Esophagus squamous epithelium (tissue), 5 donors: ENCODE data around the gene MAZ. TPM values are rescaled to one million over a fixed set of nuclear protein-coding genes. Genes with fewer than 3 reads are reported as not detected.
"Not testable (repeated sequence)": the region's sequence is repeated elsewhere in the genome, so short reads cannot be mapped to it uniquely, and the experiment has no call there.

Experiments
- DNase-seq: peaks from one replicate; lab custom pipeline; 2025; lab: John Stamatoyannopoulos, UW
- H3K27ac ChIP-seq, 4 donors: fragments of 200-600 bp; sonication (generic); one replicate each; pipeline ENCODE4 v1.5.1; 2016 to 2019; ENCODE audit warnings: mild to moderate bottlenecking in 1 of 4
- H3K27me3 ChIP-seq, 4 donors: fragments of 200-600 bp; sonication (generic); 1 replicate in 3 of 4; 2 replicates in 1 of 4; pipeline versions ENCODE4 v1.5.1 to v1.6.0; 2017 to 2021; ENCODE audit warnings: antibody characterized with exemption in 1 of 4
- H3K36me3 ChIP-seq, 3 donors: fragments of 200-600 bp; sonication (generic); one replicate each; pipeline ENCODE4 v1.5.1; 2016 to 2019
- H3K4me1 ChIP-seq, 3 donors: fragments of 200-600 bp; sonication (generic); one replicate each; pipeline ENCODE4 v1.5.1; 2017 to 2019
- H3K4me3 ChIP-seq, 4 donors: fragments of 200-600 bp; sonication (generic); 1 replicate in 3 of 4; 2 replicates in 1 of 4; pipeline ENCODE4 v1.5.1; 2016 to 2019; ENCODE audit warnings: mild to moderate bottlenecking in 2 of 4, moderate library complexity in 1 of 4
- H3K9me3 ChIP-seq, 3 donors: fragments of 200-600 bp; sonication (generic); one replicate each; pipeline ENCODE4 v1.5.1; 2016 to 2019
- POLR2A ChIP-seq, 4 donors: fragments of 450-650 bp; IDR thresholded peaks; one replicate each; pipeline ENCODE4 v1.6.1; 2017; ENCODE audit warnings: antibody characterized with exemption in 4 of 4, mild to moderate bottlenecking in 4 of 4, moderate library complexity in 3 of 4
- WGBS, 2 donors: methylation state at CpG; one replicate each; pipeline ENCODE4 v1.1.5; 2018; 5-methylcytosine and 5-hydroxymethylcytosine counted together
- intact Hi-C: fragments of 100-400 bp; cut with DNase I; formaldehyde crosslinking; loops from one replicate; pipeline ENCODE4 v1.15.0; 2022
- total RNA-seq, 4 donors: library from RNA; depleted of rRNA; stranded (reverse); fragments of >200 nt; gene quantifications; one replicate each; pipeline ENCODE4 v1.1.0, GENCODE V29; 2016
- TF ChIP-seq, protein P1 (sequence below), 6 experiments: fragments of 450-650 bp in 4 of 6; fragments of 200-600 bp in 2 of 6; sonication (generic) in 2 of 6; IDR thresholded peaks; one replicate each; pipeline ENCODE4 v1.5.1; 2016 to 2019; ENCODE audit warnings: antibody characterized with exemption in 6 of 6, mild to moderate bottlenecking in 4 of 6, moderate library complexity in 4 of 6
- donor health status: DM: yes; HTN: yes; CAD: no.

The MAZ gene
- total RNA-seq, 4 donors from 2014 or later, result 87.0 to 99.0 (median 97.3) TPM

GRCh38 chr16:29769507-29769906 is 36.8 kb upstream of the MAZ start:
- Histone ChIP-seq H3K9me3 (no peaks in the 10 kb centered on the region), H3K4me3 (no peak overlapping the region), H3K27me3 (no peaks in the 10 kb centered on the region), H3K36me3 (no peaks in the 10 kb centered on the region), H3K27ac (no peak overlapping the region), H3K4me1 (peaks cover 0 to 4% (median 0%) of the 10 kb centered on the region in 3 donors)
- intact Hi-C loops, result no loop called here
- 76 to 85% methylated on average over 2 of the region's 2 CpGs for WGBS, 2 donors
- TF ChIP-seq, protein P1, sequence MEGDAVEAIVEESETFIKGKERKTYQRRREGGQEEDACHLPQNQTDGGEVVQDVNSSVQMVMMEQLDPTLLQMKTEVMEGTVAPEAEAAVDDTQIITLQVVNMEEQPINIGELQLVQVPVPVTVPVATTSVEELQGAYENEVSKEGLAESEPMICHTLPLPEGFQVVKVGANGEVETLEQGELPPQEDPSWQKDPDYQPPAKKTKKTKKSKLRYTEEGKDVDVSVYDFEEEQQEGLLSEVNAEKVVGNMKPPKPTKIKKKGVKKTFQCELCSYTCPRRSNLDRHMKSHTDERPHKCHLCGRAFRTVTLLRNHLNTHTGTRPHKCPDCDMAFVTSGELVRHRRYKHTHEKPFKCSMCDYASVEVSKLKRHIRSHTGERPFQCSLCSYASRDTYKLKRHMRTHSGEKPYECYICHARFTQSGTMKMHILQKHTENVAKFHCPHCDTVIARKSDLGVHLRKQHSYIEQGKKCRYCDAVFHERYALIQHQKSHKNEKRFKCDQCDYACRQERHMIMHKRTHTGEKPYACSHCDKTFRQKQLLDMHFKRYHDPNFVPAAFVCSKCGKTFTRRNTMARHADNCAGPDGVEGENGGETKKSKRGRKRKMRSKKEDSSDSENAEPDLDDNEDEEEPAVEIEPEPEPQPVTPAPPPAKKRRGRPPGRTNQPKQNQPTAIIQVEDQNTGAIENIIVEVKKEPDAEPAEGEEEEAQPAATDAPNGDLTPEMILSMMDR (IDR thresholded peaks at IDR 0.05), result no peak
- TF ChIP-seq POLR2A (IDR thresholded peaks at IDR 0.05), result no peak
- DNase-seq, result no peak

DNA sequence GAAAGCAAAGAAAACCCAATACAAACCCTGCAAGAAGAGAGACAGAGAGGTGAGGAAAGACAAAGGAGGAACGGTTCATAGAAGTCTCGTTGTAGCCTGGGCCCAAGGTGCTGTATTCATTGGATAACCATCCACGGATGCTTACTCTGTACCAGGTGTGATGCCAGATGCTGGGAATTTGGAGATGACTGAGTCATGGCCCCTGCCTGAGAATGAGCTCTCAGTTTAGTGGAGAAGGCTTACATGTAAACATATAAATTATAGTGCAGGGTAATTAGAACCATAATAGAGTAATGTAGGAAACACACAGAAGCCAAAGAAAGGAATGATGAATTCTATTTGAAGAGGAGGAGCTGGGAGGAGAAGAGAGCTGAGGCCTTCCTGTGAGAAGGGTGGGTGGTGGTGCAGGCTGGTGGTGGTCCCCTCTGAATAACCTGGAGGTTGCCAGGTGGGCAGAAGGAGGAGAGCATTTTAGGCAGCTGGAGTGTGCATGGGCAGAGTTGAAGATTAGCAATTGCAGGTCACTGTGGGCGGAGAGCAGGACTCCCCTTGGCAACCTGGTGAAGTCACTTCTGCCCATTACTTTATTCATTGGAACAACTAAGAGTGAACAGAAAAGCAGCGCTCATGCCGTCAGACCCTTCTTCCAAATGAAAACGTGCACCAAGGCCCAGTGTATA is 35.9 kb upstream of the MAZ start:
- DNase-seq, result no peak
- no peak overlapping the region for H3K4me3 ChIP-seq
- no peaks in the 10 kb centered on the region for H3K27me3 ChIP-seq
- TF ChIP-seq POLR2A (IDR thresholded peaks at IDR 0.05), result no peak
- TF ChIP-seq, protein P1 (IDR thresholded peaks at IDR 0.05), result no peak
- intact Hi-C loops, result no loop called here
- H3K9me3 ChIP-seq, result no peaks in the 10 kb centered on the region
- WGBS, 2 donors, result 74 to 78% methylated on average over 7 of the region's 7 CpGs
- H3K36me3 ChIP-seq, result no peaks in the 10 kb centered on the region
- H3K27ac ChIP-seq, result no peak overlapping the region
- H3K4me1 ChIP-seq, result peaks cover 0 to 2% (median 0%) of the 10 kb centered on the region in 3 donors

DNA sequence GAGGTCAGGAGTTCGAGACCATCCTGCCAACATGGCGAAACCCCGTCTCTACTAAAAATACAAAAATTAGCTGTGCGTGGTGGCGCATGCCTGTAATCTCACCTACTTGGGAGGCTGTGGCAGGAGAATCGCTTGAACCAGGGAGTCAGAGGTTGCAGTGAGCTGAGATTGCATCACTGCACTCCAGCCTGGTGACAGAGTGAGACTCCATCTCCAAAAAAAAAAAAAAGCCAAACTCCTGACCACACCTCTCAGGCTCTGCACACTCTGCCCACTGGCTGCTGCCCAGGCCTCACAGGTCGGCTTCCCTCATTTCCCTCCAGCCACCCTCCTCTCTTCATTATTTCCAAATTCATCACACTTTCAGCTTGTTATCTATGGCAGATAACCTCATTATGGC is 34.0 kb upstream of the MAZ start:
- H3K36me3 ChIP-seq, H3K9me3 ChIP-seq, H3K4me3 ChIP-seq, H3K27ac ChIP-seq, DNase-seq, H3K27me3 ChIP-seq, H3K4me1 ChIP-seq, intact Hi-C loops: not testable (repeated sequence)
- 63 to 81% methylated on average over 5 to 7 of the region's 7 CpGs for WGBS, 2 donors

DNA sequence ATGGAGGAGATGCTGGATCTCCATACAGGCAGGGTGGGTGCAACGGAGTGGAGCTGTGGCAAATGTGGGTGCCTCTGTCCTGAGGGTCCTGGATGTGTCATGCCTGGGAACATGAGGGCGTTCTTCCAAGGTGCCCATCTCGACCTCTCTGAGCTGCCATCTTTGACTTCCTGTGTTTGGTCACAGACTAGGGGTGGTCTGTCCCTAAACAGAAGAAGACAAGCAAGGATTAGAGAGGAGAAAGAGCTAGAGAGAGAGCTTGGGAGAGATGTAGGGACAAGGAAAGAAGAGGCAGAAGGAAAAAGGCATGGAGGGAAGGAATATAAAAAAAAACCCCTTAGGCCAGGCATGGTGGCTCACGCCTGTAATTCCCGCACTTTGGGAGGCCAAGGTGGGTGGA is 31.6 kb upstream of the MAZ start:
- Histone ChIP-seq H3K4me3 (no peak overlapping the region), H3K27me3 (peaks cover 0 to 12% (median 0%) of the 10 kb centered on the region in 4 donors), H3K9me3 (no peaks in the 10 kb centered on the region), H3K4me1 (no peaks in the 10 kb centered on the region), H3K36me3 (no peaks in the 10 kb centered on the region), H3K27ac (no peak overlapping the region)
- intact Hi-C loops, result no loop called here
- no peak for TF ChIP-seq POLR2A (IDR thresholded peaks at IDR 0.05)
- TF ChIP-seq, protein P1 (IDR thresholded peaks at IDR 0.05), result no peak
- WGBS, 2 donors, result 65 to 78% methylated on average over 4 to 5 of the region's 5 CpGs
- no peak for DNase-seq

DNA sequence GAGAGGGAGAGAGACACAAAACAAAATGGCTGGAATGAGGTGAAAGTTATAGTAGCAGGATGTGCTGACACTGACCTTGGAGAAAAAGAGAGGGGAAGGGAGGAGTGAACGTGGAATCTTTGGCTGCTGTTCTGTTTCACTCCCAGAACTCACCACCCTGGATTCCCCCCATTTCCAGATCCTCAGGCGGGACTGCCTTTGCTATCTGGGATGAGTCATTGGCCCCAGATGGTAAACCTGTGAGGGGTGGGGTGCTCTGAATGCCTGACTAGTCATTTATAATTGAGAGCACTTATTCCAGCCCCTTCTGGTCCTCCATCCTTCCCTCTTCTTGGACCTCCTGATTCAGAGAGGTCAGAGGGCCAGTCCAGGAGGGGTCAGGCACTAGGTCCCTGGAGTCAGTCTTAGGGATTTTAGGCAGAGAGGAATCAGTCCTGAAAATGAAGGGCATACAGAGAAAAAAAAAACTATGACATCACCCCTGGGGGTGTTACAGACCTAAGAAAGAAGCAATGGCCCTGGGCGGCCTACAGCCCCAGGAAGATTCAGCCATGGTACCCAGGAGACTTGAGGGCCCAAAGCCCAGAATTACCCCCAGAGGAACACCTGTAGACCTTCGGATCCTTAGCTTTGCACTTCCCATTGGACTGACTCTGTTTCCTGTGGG is 30.5 kb upstream of the MAZ start:
- no peak for TF ChIP-seq POLR2A (IDR thresholded peaks at IDR 0.05)
- TF ChIP-seq, protein P1 (IDR thresholded peaks at IDR 0.05), result no peak
- no peak overlapping the region for H3K27ac ChIP-seq
- H3K4me1 ChIP-seq, result no peaks in the 10 kb centered on the region
- intact Hi-C loops, result no loop called here
- no peak overlapping the region for H3K4me3 ChIP-seq
- peaks cover 0 to 20% (median 0%) of the 10 kb centered on the region in 4 donors for H3K27me3 ChIP-seq
- no peak for DNase-seq
- H3K36me3 ChIP-seq, result no peaks in the 10 kb centered on the region
- no peaks in the 10 kb centered on the region for H3K9me3 ChIP-seq
- WGBS, 2 donors, result 60 to 66% methylated on average over 4 of the region's 4 CpGs
